NCI-H748 treated with DMSO at 0.1 percent for 48 hours (cell line): Measurements from ENCODE around the gene CFAP46.
"Not testable (repeated sequence)": the region's sequence is repeated elsewhere in the genome, so short reads cannot be mapped to it uniquely, and the experiment has no call there.

Experiments
- DNase-seq: peaks from one replicate; lab custom pipeline; 2025; lab: John Stamatoyannopoulos, UW

Gene CFAP46

GRCh38 chr10:132825783-132826523, 116.4 kb downstream of the CFAP46 start:
- DNase-seq: not testable (repeated sequence)

DNA sequence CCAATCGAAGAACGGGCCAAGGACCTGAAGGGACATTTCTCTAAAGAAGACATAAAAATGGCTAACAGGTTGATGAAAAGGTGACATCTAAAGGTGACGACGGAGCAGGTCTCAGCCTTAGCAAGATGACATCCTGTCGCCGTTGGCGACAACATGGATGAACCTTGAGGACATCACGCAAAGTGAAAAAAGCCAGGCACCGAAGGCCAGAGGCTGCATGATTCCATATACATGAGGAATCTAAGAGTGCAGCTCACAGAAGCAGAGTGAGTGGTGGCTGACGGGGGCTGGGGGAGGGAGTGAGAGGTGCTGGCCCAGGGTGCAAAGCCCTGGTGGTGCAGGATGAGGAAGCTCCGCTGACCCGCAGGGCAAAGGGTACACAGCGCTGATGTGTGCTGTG, 122.3 kb downstream of the CFAP46 start:
- no peak for DNase-seq

DNA sequence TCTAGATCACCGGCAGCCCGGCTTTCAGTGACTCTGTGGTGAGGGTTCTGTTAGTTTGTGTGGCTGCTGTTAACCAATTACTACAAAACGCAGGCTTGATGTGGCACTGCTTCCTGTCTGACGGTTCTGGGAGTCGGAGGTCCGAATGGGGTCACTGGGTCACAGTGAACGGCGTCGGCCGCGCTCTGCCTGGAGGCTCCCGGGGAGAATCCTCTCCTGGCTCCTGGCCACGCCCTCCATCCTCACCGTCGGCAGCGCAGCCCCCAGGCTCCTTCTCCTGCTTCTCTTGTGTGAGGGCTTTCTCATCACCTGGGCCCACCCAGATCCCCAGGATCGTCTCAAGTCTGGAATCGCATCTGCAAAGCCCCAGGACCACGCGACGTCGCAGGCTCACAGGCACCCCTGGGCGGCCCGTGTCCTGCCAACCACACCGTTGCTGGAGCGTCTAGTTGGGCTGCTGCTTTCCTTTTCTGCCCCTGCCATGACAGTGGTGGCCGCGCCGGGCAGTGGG, 124.6 kb downstream of the CFAP46 start:
- DNase-seq: no peak

DNA sequence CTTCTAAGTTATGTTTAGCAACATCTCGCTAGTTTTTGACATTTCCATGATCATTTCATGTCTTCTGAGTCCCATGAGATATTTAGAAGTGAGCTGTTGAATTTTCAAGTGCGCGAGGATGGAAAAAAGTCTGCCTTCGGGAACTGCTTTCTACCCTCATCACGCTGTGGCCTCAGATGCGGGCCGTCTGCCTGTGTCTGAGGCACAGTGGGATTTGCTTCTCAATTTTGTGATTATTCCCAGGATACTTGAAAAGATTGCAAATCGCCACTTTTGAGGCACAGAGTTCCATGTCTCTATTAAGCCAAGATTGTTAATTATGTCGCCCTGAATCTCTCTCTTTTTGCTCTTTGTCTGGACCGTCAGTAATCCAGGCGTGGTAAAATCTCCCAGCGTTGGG, 125.7 kb downstream of the CFAP46 start:
- DNase-seq: no peak

DNA sequence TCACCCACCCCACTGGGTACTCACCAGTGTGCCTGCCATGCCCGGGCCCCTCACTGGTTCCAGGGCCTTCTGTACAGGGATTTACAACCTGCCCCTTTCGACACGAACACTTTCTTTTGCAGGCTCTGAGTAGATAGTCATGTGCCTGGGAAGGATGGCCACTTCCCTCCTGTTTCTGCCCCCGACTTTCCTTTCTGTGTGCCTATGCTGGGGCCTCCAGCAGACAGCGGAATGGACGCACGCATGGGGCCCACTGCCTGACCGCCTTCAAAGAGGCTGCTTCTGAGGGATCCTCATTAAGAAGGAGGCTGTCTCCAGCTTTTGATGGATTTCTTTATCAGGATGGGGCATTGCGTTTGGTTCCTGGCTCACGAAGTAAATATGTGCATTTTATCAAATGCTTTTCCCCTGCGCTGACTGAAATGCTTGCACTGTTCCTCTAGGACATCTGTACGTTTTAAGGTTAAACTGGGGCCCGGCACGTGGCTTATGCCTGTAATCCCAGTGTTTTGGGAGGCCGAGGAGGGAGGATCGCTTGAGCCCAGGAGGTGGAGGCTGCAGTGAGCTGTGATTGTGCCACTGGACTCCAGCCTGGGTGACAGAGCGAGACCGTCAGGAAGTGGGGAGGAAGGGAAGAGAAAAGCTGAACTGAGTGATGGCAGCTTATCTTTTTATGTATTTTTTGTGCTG, 127.1 kb downstream of the CFAP46 start:
- no peak for DNase-seq

- DNase-seq: no peak
These were observed 127.9 kb downstream of the CFAP46 start for GRCh38 chr10:132814469-132814856.

DNA sequence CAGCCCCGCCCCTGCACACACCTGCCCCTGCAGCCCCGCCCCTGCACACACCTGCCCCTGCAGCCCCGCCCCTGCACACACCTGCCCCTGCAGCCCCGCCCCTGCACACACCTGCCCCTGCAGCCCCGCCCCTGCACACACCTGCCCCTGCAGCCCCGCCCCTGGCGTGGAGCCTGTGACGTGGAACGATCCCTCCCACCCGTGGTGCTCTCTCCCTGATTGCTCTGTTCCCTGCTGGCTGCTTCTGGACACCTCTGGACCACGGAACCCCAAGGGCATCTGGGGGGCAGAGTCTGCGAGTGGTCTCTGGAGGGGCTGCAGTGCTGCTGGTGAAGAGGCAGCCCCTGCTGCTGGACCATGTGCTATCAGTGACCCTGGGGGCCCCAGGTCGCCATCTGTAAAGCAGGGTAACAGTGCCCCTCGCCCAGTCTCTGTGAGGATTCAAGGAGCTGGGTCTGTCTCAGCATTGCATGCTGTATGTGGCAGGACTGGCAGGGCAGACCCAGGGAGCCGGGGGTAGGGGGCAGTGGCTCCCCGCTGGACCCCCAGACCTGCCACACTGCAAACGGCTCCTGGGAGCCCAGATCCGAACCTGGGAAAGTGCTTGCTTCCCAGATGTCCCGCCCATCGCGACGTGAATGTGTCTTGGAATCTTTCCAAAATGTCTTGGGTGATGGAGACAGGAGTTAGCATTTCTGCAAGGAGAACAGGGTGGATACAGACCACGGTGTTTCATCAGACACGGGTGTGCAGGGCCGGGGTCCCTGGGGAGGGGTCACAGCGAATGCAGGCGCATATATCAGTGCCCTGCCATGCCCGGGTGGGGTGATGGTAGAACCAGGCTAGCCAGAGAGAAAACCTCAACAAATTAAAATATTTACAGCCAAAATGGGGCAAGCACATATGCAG, 128.6 kb downstream of the CFAP46 start:
- no peak for DNase-seq

DNA sequence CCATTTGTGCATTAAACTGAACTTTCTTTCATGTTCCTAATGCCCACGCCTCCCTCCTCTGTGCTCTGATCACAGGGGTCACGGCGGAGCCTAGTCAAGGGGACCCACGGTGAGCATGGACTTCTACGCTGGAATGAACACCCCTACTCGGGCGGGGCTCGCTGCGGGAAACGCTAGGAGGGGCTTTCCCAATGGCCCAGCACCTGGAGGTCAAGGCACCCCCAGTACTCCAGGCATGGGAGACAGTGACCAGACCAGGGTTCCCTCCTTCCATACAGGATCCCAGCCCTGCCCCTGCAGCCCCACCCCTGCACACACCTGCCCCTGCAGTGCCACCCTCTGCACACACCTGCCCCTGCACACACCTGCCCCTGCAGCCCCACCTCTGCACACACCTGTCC, 129.4 kb downstream of the CFAP46 start:
- DNase-seq: no peak

GRCh38 chr10:132812520-132812919, 129.8 kb downstream of the CFAP46 start:
- DNase-seq: no peak

GRCh38 chr10:132811891-132812481, 130.4 kb downstream of the CFAP46 start:
- no peak for DNase-seq

DNA sequence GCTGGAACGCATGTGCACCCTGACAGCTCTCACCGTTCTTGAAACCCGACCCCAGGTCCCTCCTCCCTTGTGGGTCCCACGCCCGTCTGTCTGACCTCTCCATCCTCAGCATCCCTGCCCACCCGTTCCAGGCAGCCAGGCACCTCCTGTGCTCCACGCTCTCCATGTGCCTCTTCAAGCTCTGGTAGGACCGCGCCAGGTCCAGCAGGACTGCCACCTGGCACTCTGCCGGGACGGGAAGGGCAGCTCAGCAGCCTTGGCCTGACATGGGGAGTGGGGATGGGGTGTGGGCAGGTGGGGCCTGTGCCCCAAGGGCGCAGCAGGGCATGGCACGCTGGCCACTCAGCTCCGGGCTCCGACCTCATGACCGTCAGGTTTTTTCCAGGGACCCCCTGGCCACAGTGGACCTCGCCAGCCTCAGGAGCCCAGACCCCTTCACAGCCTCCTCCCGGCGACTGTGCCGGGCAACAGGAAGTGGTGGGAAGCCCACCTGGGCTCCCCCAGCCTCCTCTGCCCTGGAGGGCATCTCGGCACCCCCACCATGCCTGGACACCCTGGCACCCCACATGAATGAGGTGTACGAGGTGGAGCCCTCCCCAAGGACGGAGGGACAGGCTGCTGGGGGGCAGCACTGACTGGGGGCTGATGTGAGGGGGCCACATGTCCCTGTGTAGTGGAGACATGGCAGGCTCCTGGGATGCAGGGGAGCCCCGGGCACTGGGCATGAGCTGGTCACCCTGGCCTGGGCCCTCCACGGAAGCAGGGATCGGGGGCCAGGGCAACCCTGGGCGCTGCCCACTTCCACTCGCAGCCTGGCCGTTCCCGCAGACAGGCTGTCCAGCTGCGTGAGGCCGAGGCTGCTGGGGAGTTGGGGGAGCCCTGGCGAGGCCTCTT, 131.3 kb downstream of the CFAP46 start:
- no peak for DNase-seq

DNA sequence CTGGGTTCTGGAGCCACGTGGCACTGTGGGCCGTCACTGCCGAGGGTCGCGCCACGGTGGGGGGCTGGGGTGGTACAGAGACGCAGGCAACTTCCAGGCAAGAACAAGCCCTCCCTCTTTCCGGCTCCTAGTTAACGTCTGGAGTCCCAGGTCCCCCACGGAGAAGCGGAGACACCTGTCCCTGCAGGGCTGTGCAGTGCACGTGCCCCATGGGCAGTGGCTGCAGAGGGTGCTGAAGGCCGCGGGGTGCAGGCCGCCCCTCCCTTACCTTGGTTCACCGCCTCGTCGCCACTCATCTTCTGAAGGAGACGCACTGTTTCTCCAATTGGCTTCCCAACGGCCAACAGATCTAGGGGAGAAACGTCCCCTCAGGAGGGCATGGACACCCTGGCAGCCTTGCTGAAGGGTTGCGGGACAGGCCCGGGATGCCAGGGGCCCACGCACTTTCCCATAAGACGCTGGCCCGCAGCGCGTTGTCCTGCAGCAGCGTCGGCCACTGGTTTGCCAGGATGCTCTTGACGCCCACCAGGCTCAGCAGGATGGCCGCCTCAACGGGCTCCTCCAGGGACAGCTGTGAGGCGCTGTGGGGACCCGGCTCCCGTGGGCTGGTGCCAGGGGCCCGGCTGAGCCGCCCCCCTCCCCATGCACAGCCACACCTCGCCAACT, 132.1 kb downstream of the CFAP46 start:
- no peak for DNase-seq

DNA sequence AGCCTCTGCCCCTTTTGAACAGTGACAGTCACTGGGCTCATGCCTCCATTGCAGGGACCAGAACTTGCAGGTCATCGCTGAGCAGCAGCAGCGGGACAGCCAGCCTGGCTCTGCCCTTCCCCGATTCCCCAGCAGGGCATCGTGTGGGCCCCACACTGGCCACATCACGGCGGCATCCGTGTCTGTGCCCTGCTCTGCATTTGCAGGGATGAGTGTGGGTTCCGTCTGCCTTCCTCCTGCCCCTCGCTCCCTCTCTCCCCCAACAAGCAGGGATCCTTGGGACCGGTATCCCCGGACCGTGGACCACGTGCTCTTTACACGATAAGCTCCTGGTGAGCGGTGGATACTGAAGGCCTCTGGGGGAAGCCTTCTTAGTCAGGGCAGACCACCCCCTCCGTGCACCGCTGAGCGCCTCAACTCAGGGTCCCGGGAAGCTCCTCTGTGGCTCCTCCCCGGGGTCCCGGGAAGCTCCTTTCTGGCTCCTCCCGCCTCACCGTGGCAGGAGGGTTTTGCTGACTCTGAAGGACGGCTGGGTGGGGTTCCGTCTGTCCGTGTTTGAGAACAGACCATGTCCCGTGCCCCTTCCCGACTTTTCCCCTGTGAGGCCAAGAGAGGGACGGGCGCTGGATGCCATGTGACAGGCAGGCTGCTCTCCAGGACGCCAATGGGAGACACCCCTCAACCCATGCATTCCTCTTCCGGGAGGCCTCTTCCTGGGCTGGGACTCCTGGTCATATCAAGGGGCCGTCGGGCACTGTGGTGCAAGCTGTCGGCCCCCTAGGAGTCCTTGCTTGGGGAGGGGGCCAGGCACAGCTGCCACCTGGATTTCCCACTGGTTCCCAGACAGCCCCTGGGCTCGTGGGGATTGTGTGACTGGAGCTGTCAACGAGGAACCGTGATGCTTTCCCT, 132.9 kb downstream of the CFAP46 start:
- no peak for DNase-seq

DNA sequence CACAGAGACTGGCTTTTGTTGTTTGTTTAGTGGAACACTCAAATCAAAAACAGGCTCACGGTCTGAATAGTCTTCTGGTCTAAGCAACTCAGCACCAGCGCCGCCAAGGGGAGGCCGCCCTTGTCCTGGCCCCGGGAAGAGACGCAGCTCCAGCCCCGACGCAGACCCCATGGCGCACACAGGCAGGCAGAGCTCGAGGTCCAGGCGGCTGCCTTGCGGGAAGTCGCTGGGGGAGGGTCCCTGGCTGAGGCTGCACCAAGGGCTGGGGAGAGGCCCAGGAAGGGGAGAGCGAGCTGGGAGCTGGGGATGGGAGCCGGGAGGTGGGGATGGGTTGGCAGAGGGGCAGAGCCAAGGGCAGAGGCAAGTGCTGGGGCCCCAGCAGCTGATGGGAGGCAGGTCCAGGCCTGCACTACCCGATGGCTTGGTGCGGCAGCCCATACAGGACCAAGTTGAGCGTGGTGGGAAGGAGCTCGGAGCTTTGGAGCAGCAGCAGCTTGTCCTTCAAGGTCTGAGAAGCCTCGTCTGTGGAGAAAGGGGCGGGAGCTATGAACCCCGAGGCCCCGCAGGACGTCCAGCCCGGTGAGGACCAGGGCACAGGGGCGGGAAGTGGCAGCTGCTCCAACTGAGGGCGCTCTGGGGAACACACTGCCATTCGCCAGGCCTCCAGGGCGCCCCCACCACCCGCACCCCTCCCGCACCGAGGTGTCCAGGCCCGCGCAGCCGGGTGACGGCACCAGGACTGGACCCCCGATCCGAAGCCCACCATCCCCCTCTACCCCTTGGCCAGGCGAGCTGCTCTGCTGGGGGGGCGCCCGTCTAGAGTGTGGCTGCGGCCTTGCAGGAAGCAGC, 133.8 kb downstream of the CFAP46 start:
- DNase-seq: no peak

DNA sequence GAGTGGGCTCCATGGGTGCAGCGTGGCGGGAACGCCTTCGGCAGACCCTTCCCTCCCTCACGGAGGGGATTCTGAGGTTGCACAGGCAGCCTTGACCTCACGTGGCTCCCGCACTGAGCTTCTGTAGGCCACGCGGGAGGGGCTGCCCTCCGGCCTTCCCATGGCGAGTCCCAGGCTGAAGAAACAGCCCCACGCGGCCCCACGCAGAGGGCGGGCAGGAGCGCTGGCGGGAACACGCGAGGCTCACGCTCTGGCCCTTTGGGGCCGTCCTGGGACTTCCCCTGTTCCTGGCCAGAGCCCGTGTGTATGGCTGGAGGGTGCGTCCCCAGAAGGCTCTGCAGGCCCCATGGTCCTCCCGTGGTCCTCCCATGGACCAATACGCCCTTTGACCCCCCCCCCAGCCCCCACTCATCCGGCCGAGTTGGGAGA, 134.7 kb downstream of the CFAP46 start:
- DNase-seq: no peak

DNA sequence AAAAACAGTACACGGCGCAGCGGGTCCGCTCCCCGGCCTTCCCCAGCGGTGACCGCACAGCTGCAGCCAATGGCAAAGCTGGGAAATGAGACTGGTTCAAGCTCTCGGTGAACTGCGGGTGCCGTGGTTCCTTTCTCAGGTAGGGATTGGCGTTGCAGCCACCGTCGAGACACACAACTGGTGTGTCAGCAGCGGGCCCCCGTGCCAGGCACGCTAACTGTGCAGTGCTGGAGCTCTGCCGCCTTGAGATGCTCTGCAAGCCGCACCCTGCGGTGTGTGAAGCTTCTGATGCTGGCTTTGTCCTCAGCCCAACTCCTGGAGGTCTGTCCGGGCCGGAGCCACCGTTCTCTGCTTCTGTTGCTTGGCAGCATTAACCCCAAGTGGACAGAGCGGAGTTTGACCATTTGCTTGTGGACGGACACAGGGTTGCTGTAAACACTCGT, 135.8 kb downstream of the CFAP46 start:
- no peak for DNase-seq

GRCh38 chr10:132806110-132806509, 136.3 kb downstream of the CFAP46 start:
- DNase-seq: no peak

DNA sequence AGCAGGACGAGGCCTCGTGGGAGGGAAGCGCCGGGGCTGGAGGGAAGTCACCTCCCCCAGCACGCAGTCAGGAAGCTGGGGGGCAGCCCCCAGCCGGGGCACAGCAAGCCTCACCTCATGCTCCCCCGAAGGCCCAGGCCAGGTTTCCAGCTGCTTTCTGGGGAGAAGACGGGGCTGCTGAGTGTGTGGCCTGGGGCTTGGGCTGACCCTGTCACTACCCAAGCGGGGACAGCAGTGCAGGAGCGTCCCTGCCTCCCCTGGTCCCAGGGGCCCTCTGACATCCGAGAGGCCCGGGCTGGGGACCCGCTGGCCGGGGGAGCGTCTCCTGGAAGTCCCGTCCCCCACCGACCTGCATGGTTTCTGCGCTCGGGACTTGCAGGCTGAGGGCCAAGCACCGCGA, 136.8 kb downstream of the CFAP46 start:
- no peak for DNase-seq
